Measurements from ENCODE around the gene MLPH. TPM values are rescaled to one million over a fixed set of nuclear protein-coding genes. Genes with fewer than 3 reads are reported as not detected.

The MLPH gene
- total RNA-seq, 2 experiments from 2014 or later, result not detected

DNA sequence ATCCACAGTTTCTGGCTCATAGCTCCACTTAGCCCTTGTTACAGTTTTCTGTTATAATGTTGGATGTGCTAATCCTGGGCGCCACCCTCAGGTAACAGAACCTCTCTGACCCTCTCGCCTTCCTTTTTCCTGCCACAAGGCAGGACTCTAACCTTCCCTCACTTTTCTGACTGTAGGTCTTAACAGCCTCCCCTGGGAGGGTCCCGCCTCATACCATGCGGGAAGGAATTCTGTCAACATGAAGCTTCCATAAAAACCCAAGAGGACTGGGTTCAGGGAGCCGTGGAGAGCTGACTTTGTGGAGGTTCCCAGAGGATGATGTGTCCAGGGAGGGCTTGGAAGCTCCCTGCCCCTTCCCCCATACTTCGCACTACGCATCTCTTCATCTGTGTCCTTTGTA, 115.4 kb downstream of the MLPH start:
- Mint-ChIP-seq H3K27me3 (ENCODE audit: low read depth) (no peaks in the 10 kb centered on the region), H3K27ac (no peak overlapping the region), H3K9me3 (no peaks in the 10 kb centered on the region), H3K4me1 (ENCODE audit: low read depth) (peaks cover 22% of the 10 kb centered on the region), H3K4me3 (no peak overlapping the region), H3K36me3 (ENCODE audit: low read depth) (no peaks in the 10 kb centered on the region)
- CTCF ChIA-PET, result interaction anchor here (1.1 to 1.6 kb wide), 3 partner anchors 17 to 142 kb away, joined by 3 to 4 read pairs (median 4); no protein-coding TSS in a partner anchor
- intact Hi-C loops (cut with micrococcal nuclease), result loop anchor here (2.0 kb wide), 1 partner anchor 70 kb away; no protein-coding TSS in a partner anchor
- DNase-seq, result no peak

DNA sequence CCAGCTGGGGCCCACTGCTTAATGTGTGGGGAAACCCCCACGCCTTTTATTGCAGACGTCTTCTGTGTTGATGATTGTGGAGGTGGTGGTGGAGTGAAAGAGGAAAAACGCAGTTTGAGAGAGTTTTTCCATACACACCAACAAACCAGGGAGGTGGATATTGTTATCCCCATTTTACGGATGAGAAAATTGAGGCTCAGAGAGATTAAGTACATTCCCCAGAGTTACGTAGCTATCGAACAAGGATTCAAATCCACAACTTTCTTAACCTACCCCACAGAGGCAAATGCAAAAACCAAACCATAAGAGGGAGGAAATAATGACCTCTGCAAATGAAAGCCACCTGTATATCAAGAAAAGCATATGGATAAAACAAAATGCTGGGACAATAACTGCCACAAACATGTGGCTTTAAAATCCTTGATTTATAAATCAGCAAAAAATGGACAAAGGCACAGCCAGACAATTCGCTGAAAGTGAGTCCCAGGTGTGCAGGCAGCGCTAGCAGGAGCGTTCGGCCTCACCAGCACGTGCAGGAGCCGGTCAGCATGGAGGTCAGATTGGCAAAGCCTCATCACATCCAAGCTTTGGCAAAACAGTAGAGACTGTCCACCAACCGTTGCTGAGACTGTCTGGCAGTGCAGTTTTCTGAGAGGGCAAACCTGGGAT, 116.1 kb downstream of the MLPH start:
- H3K4me3 Mint-ChIP-seq, result no peak overlapping the region
- peaks cover 21% of the 10 kb centered on the region for H3K4me1 Mint-ChIP-seq (ENCODE audit: low read depth)

DNA sequence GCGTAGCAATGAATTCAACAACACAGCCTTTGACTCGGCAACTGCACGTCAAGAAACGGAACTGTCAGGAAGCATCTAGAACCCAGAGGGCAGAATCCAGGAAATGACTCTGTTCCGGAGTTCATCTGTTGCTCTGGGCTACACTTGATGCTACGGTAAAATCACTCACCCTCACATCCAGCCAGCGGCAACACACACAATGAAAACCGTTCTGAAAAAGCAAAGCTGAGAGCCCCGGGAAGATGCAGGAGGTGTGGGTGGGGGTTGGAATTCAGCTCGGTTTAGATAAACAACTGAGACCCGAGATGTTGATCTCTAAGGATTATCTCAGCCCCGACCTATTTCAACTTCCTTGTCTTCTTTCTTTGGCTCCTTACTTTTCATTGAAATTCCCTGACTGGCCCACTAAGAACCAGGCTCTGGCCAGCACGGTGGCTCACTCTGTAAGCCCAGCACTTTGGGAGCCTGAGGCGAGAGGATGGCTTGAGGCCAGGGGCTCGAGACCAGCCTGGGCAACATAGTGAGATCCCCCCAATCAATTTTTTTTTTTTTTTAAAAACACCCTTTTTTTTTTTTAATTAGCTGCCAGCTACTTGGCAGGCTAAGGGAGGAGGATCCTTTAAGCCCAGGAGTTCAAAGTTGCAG, 116.8 kb downstream of the MLPH start:
- peak overlapping the region; percentile 68 for H3K27ac Mint-ChIP-seq
- H3K9me3 Mint-ChIP-seq, result no peaks in the 10 kb centered on the region
- intact Hi-C loops (cut with micrococcal nuclease), result loop anchor here (1.0 to 2.0 kb wide), 4 partner anchors 23 to 163 kb away; no protein-coding TSS in a partner anchor
- peaks cover 18% of the 10 kb centered on the region for H3K4me1 Mint-ChIP-seq (ENCODE audit: low read depth)
- H3K4me3 Mint-ChIP-seq, result peak overlapping the region; percentile 20
- CTCF ChIA-PET, result interaction anchor here (1.5 kb wide), 1 partner anchor 141 kb away, joined by 4 read pairs; no protein-coding TSS in a partner anchor
- no peaks in the 10 kb centered on the region for H3K36me3 Mint-ChIP-seq (ENCODE audit: low read depth)
- DNase-seq, result peak; percentile 82
- H3K27me3 Mint-ChIP-seq (ENCODE audit: low read depth), result no peaks in the 10 kb centered on the region

More for the DNA sequence above, 116.1 kb downstream of the MLPH start:
- intact Hi-C loops (cut with micrococcal nuclease), result loop anchor here (1.0 to 2.0 kb wide), 4 partner anchors 22 to 162 kb away; no protein-coding TSS in a partner anchor
- DNase-seq, result no peak
- CTCF ChIA-PET, result interaction anchor here (1.1 to 1.5 kb wide), 2 partner anchors 22 to 141 kb away, joined by 3 to 4 read pairs; no protein-coding TSS in a partner anchor
- no peaks in the 10 kb centered on the region for H3K9me3 Mint-ChIP-seq
- no peaks in the 10 kb centered on the region for H3K27me3 Mint-ChIP-seq (ENCODE audit: low read depth)
- H3K27ac Mint-ChIP-seq, result peak overlapping the region; percentile 68
- H3K36me3 Mint-ChIP-seq (ENCODE audit: low read depth), result no peaks in the 10 kb centered on the region

- Mint-ChIP-seq H3K27me3 (ENCODE audit: low read depth) (no peaks in the 10 kb centered on the region), H3K4me1 (ENCODE audit: low read depth) (peaks cover 18% of the 10 kb centered on the region), H3K36me3 (ENCODE audit: low read depth) (no peaks in the 10 kb centered on the region), H3K9me3 (no peaks in the 10 kb centered on the region), H3K4me3 (no peak overlapping the region), H3K27ac (no peak overlapping the region)
- intact Hi-C loops (cut with micrococcal nuclease), result no loop called here
- DNase-seq, result no peak
- CTCF ChIA-PET, result interaction anchor here (1.5 kb wide), 2 partner anchors 32 to 141 kb away, joined by 4 read pairs; no protein-coding TSS in a partner anchor
Measured at GRCh38 chr2:237604391-237604790, 117.3 kb downstream of the MLPH start.

Small RNA genes lying within 50 kb of the gene (microRNA-seq; reads per million reads assigned to microRNA genes)
- gene MIR6811 (ENCODE audit: borderline microRNAs expressed, borderline replicate concordance), result not detected

Other genes starting within 250 kb of the MLPH start
- 1 to 10 TPM; 2.5 to 3.0 TPM for gene COL6A3, start 73.1 kb upstream of the MLPH start, total RNA-seq
- not detected for gene PRLH, start 79.3 kb downstream of the MLPH start, total RNA-seq
- gene RAB17, start 103.5 kb downstream of the MLPH start, total RNA-seq, result not detected
- gene LRRFIP1, start 140.3 kb downstream of the MLPH start, total RNA-seq, result 100 to 1,000 TPM; 154 to 155 TPM

Data from activated naive CD4-positive, alpha-beta T cell treated with anti-CD3 and anti-CD28 coated beads for 36 hours (primary cell).